OCI-LY3 (cell line): Measurements from ENCODE around the gene PYGM.

ENCODE experiments used
- H2AFZ ChIP-seq: fragments of 200-600, 300-600 bp; shearing (Covaris generic); 2 replicates; pipeline ENCODE4 v1.6.0; 2014; ENCODE audit warnings: antibody characterized with exemption, low read depth, low read length
- H3K27ac ChIP-seq: fragments of 200-600, 300-600 bp; sonication (generic); 2 replicates; pipeline ENCODE4 v1.5.1; 2014; ENCODE audit warnings: mild to moderate bottlenecking, low read length, moderate library complexity, mixed read lengths
- H3K27me3 ChIP-seq: fragments of 200-600, 300-600 bp; sonication (generic); 2 replicates; pipeline ENCODE4 v1.6.1; 2014; ENCODE audit warnings: low read depth, low read length, mixed read lengths
- H3K36me3 ChIP-seq: fragments of 200-600, 300-600 bp; sonication (generic); replicated peaks from 2 replicates; pipeline ENCODE3; 2014; ENCODE audit warnings: low read depth, low read length, mixed read lengths
- H3K4me1 ChIP-seq: fragments of 300-600, 200-600 bp; sonication (generic); 2 replicates; pipeline ENCODE4 v1.6.1; 2014; ENCODE audit warnings: low read length, mixed read lengths
- H3K4me2 ChIP-seq: fragments of 200-600, 300-600 bp; sonication (generic); 2 replicates; pipeline ENCODE4 v1.6.1; 2014; ENCODE audit warnings: low read length, mixed read lengths
- H3K4me3 ChIP-seq: fragments of 300-600, 200-600 bp; sonication (generic); 2 replicates; pipeline ENCODE4 v1.5.1; 2014; ENCODE audit warnings: antibody characterized with exemption, mild to moderate bottlenecking, low read length, moderate library complexity
- H3K79me2 ChIP-seq: fragments of 300-600, 200-600 bp; shearing (Covaris generic); 2 replicates; pipeline ENCODE4 v1.6.1; 2014; ENCODE audit warnings: mild to moderate bottlenecking, low read length, mixed read lengths
- H3K9ac ChIP-seq: fragments of 300-600, 200-600 bp; shearing (Covaris generic); 2 replicates; pipeline ENCODE4 v1.6.0; 2014; ENCODE audit warnings: mild to moderate bottlenecking, low read length, moderate library complexity
- H3K9me3 ChIP-seq: fragments of 200-600, 300-600 bp; shearing (Covaris generic); 2 replicates; pipeline ENCODE4 v1.6.1; 2014; ENCODE audit warnings: low read length, mixed read lengths; ENCODE audit not compliant: insufficient read depth
- H4K20me1 ChIP-seq: fragments of 200-600, 300-600 bp; sonication (generic); 2 replicates; pipeline ENCODE4 v1.6.1; 2016; ENCODE audit warnings: low read length, mixed read lengths; ENCODE audit not compliant: insufficient read depth
- EZH2phosphoT487 ChIP-seq: fragments of 200-600 bp; shearing (Covaris generic); IDR thresholded peaks from 2 replicates; pipeline ENCODE4 v1.6.1; 2018; ENCODE audit warnings: antibody characterized with exemption, mixed run types, low read depth
- TF ChIP-seq, protein P1 (sequence below): fragments of 200-600, 300-600 bp; sonication (generic); IDR thresholded peaks from 2 replicates; pipeline ENCODE4 v1.5.1; 2014; ENCODE audit warnings: antibody characterized with exemption, low read length, low read depth

Gene PYGM

GRCh38 chr11:64755681-64756361, 4.0 kb downstream of the PYGM start:
- Histone ChIP-seq H3K27ac (no peak overlapping the region), H3K4me2 (no peak overlapping the region), H3K27me3 (no peaks in the 10 kb centered on the region)

DNA sequence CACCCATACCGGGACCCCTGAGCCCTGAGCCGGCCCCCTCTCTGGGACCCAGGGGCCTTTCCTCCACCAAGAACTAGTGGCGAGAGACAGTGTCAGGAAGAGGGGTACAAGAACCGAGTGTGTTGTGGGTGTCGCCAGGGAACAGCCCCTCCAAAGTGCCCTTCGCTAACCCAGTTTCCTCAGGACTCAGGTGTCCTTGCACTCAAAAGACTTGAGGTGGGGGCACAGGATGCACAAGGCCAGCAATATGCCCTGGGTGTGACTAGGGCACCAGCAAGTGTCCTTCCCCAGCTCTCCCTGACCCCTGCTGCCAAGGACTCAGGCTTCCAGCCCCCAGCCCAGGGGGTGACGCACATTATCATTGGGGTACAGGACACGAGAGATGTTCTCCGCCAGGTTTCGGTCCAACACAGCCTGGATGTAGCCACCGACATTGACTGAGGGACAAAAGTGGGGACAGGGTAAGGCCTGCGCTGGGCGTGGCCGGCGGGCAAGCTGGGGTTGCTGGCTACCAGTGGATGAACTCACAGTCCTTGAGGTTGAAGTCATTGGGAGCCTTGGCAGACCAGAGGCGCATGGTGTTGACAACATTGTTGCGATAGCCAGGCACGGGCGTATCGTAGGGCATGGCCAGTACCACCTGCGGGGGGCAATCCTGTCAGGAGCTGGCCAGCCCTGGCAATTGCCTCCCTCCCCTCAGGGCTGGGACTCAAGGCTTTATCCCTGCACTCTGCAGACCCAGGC, 4.7 kb downstream of the PYGM start:
- Histone ChIP-seq H3K79me2 (no peaks in the 10 kb centered on the region), H3K27ac (no peak overlapping the region), H2AFZ (no peak overlapping the region), H3K9me3 (no peaks in the 10 kb centered on the region), H3K4me3 (no peak overlapping the region), H3K36me3 (peaks cover 2% of the 10 kb centered on the region), H3K27me3 (no peaks in the 10 kb centered on the region), H3K4me2 (no peak overlapping the region), H3K4me1 (peaks cover 7% of the 10 kb centered on the region), H3K9ac (no peak overlapping the region), H4K20me1 (no peaks in the 10 kb centered on the region)
- TF ChIP-seq EZH2phosphoT487: no peak
- TF ChIP-seq, protein P1, sequence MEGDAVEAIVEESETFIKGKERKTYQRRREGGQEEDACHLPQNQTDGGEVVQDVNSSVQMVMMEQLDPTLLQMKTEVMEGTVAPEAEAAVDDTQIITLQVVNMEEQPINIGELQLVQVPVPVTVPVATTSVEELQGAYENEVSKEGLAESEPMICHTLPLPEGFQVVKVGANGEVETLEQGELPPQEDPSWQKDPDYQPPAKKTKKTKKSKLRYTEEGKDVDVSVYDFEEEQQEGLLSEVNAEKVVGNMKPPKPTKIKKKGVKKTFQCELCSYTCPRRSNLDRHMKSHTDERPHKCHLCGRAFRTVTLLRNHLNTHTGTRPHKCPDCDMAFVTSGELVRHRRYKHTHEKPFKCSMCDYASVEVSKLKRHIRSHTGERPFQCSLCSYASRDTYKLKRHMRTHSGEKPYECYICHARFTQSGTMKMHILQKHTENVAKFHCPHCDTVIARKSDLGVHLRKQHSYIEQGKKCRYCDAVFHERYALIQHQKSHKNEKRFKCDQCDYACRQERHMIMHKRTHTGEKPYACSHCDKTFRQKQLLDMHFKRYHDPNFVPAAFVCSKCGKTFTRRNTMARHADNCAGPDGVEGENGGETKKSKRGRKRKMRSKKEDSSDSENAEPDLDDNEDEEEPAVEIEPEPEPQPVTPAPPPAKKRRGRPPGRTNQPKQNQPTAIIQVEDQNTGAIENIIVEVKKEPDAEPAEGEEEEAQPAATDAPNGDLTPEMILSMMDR: no peak

More at GRCh38 chr11:64755681-64756361, 4.0 kb downstream of the PYGM start:
- H3K79me2 ChIP-seq: no peaks in the 10 kb centered on the region
- H3K36me3 ChIP-seq: no peaks in the 10 kb centered on the region
- H3K4me1 ChIP-seq: no peaks in the 10 kb centered on the region
- no peak for TF ChIP-seq EZH2phosphoT487
- TF ChIP-seq, protein P1: no peak
- H4K20me1 ChIP-seq: peaks cover 4% of the 10 kb centered on the region; the same call in 1 of the 2 replicates
- no peaks in the 10 kb centered on the region for H3K9me3 ChIP-seq
- no peak overlapping the region for H3K4me3 ChIP-seq
- H3K9ac ChIP-seq: no peak overlapping the region
- no peak overlapping the region for H2AFZ ChIP-seq

- no peaks in the 10 kb centered on the region for H3K27me3 ChIP-seq
- H3K79me2 ChIP-seq: no peaks in the 10 kb centered on the region
- H3K9me3 ChIP-seq: no peaks in the 10 kb centered on the region
- H3K4me1 ChIP-seq: peaks cover 13% of the 10 kb centered on the region
- peaks cover 3% of the 10 kb centered on the region for H3K36me3 ChIP-seq
- H3K4me3 ChIP-seq: no peak overlapping the region
- no peak overlapping the region for H3K27ac ChIP-seq
- TF ChIP-seq EZH2phosphoT487: no peak
- TF ChIP-seq, protein P1: no peak
- H2AFZ ChIP-seq: no peak overlapping the region
- no peaks in the 10 kb centered on the region for H4K20me1 ChIP-seq
- H3K9ac ChIP-seq: no peak overlapping the region
- H3K4me2 ChIP-seq: no peak overlapping the region
Measured at GRCh38 chr11:64754124-64754918, 5.5 kb downstream of the PYGM start.
